Heart left ventricle (tissue), 16 donors: ENCODE measurements around the gene CHST2. TPM values are rescaled to one million over a fixed set of nuclear protein-coding genes. Genes with fewer than 3 reads are reported as not detected.

ENCODE experiments used
- ATAC-seq, 4 donors: fragments of 200-7000 bp; cut with Tn5 transposase; one replicate each; pipeline ENCODE4 v1.9.1; 2020 to 2022; ENCODE audit warnings: moderate library complexity in 4 of 4, mild to moderate bottlenecking in 3 of 4, moderate number of reproducible peaks in 1 of 4
- DNase-seq, 5 donors: peaks; one replicate each; pipeline ENCODE4 v3.0.0-alpha.2; 2020
- H3K27ac ChIP-seq, 12 donors: fragments of 200-600 bp; sonication (generic) in 4 of 12; one replicate each; pipeline versions ENCODE4 v1.5.0 to v1.8.0; 2016 to 2022; ENCODE audit warnings: mild to moderate bottlenecking in 2 of 12
- H3K27me3 ChIP-seq, 9 donors: fragments of 200-600 bp; sonication (generic) in 2 of 9; one replicate each; pipeline versions ENCODE4 v1.5.1 to v1.8.0; 2016 to 2022; ENCODE audit warnings: mild to moderate bottlenecking in 3 of 9
- H3K36me3 ChIP-seq, 9 donors: fragments of 200-600 bp; sonication (generic) in 2 of 9; one replicate each; pipeline versions ENCODE4 v1.5.0 to v1.8.0; 2018 to 2022; ENCODE audit warnings: mild to moderate bottlenecking in 2 of 9
- H3K4me1 ChIP-seq, 12 donors: fragments of 200-600 bp; sonication (generic) in 4 of 12; one replicate each; pipeline versions ENCODE4 v1.5.0 to v1.8.0; 2016 to 2022; ENCODE audit warnings: mild to moderate bottlenecking in 3 of 12
- H3K4me3 ChIP-seq, 12 donors: fragments of 200-600 bp; sonication (generic) in 4 of 12; one replicate each; pipeline versions ENCODE4 v1.5.0 to v1.8.0; 2017 to 2022; ENCODE audit warnings: mild to moderate bottlenecking in 9 of 12, moderate library complexity in 4 of 12
- H3K9me3 ChIP-seq, 12 donors: fragments of 200-600 bp; sonication (generic) in 4 of 12; one replicate each; pipeline versions ENCODE4 v1.5.0 to v1.8.0; 2016 to 2022; ENCODE audit warnings: mild to moderate bottlenecking in 1 of 12
- POLR2A ChIP-seq, 2 donors: fragments of 450-650 bp; IDR thresholded peaks; one replicate each; pipeline ENCODE4 v1.6.1; 2017; ENCODE audit warnings: antibody characterized with exemption in 2 of 2, mild to moderate bottlenecking in 2 of 2, moderate library complexity in 2 of 2
- WGBS, 4 donors: extraction: QIAGEN DNeasy Blood & Tissue Kit in 2 of 4; methylation state at CpG; one replicate each; pipeline versions ENCODE4 v1.1.5 to v1.1.7; 2013 to 2018; 5-methylcytosine and 5-hydroxymethylcytosine counted together
- intact Hi-C, 10 donors: fragments of 100-400 bp; cut with DNase I; formaldehyde crosslinking; loops; one replicate each; pipeline versions ENCODE4 v1.11.1 to v1.14.2; 2022
- polyA plus RNA-seq, 2 donors: library from polyadenylated mRNA; stranded (reverse); fragments of 200-250 nt; gene quantifications; one replicate each; pipeline ENCODE4 v1.2.3, GENCODE V29; 2013
- total RNA-seq, 9 donors: library from RNA; depleted of rRNA in 2 of 9; stranded (reverse); fragments of >200 nt in 2 of 9; fragmentation: NEBNext Ultra II Directional in 3 of 9; extraction: Animal tissue kit (Norgen Biotek cat#: 25700) in 3 of 9; gene quantifications; one replicate each; pipeline versions ENCODE4 v1.1.0 to v1.2.4, GENCODE V29; 2016 to 2023
- TF ChIP-seq, protein P1 (sequence below), 12 donors: fragments of 200-600 bp; sonication (generic) in 4 of 12; IDR thresholded peaks; one replicate each; pipeline versions ENCODE4 v1.5.0 to v1.8.0; 2018 to 2022; ENCODE audit warnings: antibody characterized with exemption in 12 of 12, mild to moderate bottlenecking in 5 of 12
- donor health status: ischemic (EF 13 %, LVEDD 7.1; RV severe dilation, severe dysfunction).
- donor health status: healthy with polysubstance abuse.
- donor health status: DM: no; HTN: yes; CAD: no.
- donor health status: DM: no; HTN: no; CAD: no.
- donor health status: ischemic (EF 25% LVEDD 6.9; RV normal size, moderate dysfunction).
- donor health status: ischemic (EF 25% LVEDD 5.7; RV mildly dilated, moderate dysfunction).
- donor health status: healthy.
- donor health status: DM: yes; HTN: yes; CAD: no.
- donor health status: ischemic (EF 35%, LVEDD 5.7; RV mildly dilated, moderate dysfunction).
- donor health status: nonischemic (EF 11% LVEDD 7.7; RV severe dilation, severe dysfunction).
- donor health status: DM: yes; HTN: yes; CAD: no.
- donor health status: PGD.
- donor health status: ischemic (EF 29% LVEDD 5.4; RV normal size, mild dysfunction).
- donor health status: nonischemic (EF 23%, LVEDD 6.1; RV moderate dilation, normal function).

Gene CHST2
- total and polyA plus RNA-seq, 11 donors, result 0.84 to 8.7 (median 2.4) TPM

DNA sequence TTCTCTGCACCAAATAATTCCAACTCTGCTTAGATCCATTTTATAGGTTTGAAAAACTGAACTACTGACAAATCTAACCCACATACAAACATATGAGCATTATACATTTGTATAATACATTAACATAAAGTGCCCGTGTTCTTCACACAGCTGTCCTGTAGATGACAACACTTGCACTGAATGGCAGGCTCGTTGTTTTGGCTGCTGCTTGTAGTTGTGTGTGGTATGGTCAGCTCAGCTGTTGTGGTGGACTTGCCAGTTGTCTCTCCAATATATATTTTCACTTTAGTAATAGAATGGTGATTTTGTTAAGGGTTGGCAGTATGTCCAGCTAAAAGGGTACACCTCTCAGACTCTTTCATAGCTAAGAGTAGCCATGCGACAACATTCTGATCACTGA is 30.5 kb downstream of the CHST2 start:
- 91 to 97% (median 94%) methylated on average over 3 of the region's 3 CpGs for WGBS, 4 donors
- intact Hi-C loops, result loop anchor here in 1 of 10 donors (10.0 kb wide), 1 partner anchor 155 kb away; no protein-coding TSS in a partner anchor
- H3K36me3 ChIP-seq, result no peaks in the 10 kb centered on the region
- H3K9me3 ChIP-seq, result no peaks in the 10 kb centered on the region
- H3K27ac ChIP-seq, result peak overlapping the region in 1 of 12 donors; percentile 71
- H3K4me3 ChIP-seq, result no peak overlapping the region
- ATAC-seq, result no peak
- TF ChIP-seq, protein P1, sequence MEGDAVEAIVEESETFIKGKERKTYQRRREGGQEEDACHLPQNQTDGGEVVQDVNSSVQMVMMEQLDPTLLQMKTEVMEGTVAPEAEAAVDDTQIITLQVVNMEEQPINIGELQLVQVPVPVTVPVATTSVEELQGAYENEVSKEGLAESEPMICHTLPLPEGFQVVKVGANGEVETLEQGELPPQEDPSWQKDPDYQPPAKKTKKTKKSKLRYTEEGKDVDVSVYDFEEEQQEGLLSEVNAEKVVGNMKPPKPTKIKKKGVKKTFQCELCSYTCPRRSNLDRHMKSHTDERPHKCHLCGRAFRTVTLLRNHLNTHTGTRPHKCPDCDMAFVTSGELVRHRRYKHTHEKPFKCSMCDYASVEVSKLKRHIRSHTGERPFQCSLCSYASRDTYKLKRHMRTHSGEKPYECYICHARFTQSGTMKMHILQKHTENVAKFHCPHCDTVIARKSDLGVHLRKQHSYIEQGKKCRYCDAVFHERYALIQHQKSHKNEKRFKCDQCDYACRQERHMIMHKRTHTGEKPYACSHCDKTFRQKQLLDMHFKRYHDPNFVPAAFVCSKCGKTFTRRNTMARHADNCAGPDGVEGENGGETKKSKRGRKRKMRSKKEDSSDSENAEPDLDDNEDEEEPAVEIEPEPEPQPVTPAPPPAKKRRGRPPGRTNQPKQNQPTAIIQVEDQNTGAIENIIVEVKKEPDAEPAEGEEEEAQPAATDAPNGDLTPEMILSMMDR (IDR thresholded peaks at IDR 0.05), result no peak
- no peak for TF ChIP-seq POLR2A (IDR thresholded peaks at IDR 0.05)
- DNase-seq, result no peak
- peaks cover 0 to 3% (median 0%) of the 10 kb centered on the region in 9 donors for H3K27me3 ChIP-seq
- H3K4me1 ChIP-seq, result peaks cover 0 to 15% (median 9%) of the 10 kb centered on the region in 12 donors

DNA sequence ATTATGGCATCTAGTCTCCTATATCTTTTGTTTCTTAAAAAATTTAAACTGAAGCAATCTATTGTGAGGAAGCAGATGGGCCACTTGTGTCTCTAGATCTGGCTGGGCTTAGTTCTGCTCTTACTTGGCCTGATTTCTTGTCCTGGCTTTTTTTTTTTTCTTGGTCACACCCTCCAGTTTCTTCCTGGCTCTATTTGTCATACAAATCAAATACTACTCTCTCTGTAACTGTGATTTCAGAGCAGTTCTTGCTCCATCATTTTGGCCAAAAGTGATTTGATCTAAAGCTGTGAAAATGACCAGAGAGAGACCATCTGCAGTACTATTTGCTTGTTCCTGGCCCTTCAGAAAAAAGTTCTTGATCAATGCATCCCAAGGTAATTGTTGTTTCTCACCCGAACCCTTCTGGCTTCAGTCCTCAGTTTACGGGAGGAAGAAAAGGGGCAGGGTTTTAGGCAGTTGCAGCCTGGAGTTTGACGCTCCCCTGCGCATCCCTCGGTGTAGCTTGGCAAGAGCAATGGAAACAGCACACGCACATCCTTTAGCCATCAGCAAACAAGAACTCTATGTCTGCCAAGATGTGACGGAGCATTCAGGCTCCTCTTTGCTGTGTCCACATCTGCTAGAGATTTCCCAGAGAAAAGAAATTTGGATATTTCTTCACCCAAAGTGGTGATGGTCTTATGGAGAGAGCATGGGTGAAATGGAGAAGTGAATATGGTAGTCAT is 31.6 kb downstream of the CHST2 start:
- H3K27ac ChIP-seq, result peak overlapping the region in 11 of 12 donors; percentile 9 to 71 (median 60)
- peak overlapping the region in 2 of 12 donors; percentile 11 for H3K4me3 ChIP-seq
- 44 to 59% (median 50%) methylated on average over 7 of the region's 7 CpGs for WGBS, 4 donors

DNA sequence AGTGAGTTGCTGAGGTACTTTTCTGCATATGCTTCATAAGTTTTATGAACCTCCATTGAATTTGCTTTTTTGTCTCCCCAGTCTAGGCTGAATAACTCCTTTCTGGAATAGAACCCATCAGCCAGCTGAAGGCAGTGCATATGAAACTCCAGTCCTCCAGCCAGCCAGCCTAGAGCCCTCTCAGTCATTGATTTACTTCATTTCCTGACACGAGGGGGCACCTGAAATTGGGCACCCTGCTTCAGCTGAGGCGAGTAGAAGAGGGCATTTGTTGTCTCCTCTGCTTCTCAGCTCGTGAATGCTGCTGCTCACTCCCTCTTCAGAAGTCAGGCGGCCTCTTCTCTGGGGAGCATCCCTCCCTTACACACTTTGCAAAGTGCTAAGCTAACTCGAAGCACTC is 32.5 kb downstream of the CHST2 start:
- TF ChIP-seq, protein P1 (IDR thresholded peaks at IDR 0.05), result no peak
- TF ChIP-seq POLR2A (IDR thresholded peaks at IDR 0.05), result no peak
- H3K27ac ChIP-seq, result peak overlapping the region in 6 of 12 donors; percentile 5 to 71 (median 66)
- WGBS, 4 donors, result 74 to 86% (median 79%) methylated on average over 5 of the region's 5 CpGs
- no peaks in the 10 kb centered on the region for H3K36me3 ChIP-seq
- ATAC-seq (no peak), DNase-seq (no peak)
- H3K9me3 ChIP-seq, result no peaks in the 10 kb centered on the region
- intact Hi-C loops, result loop anchor here in 1 of 10 donors (10.0 kb wide), 1 partner anchor 153 kb away; no protein-coding TSS in a partner anchor
- H3K4me1 ChIP-seq, result peaks cover 0 to 15% (median 9%) of the 10 kb centered on the region in 12 donors
- H3K4me3 ChIP-seq, result no peak overlapping the region
- peaks cover 0 to 3% (median 0%) of the 10 kb centered on the region in 9 donors for H3K27me3 ChIP-seq

More for the DNA sequence above, 31.6 kb downstream of the CHST2 start:
- Histone ChIP-seq H3K36me3 (no peaks in the 10 kb centered on the region), H3K4me1 (peaks cover 0 to 15% (median 9%) of the 10 kb centered on the region in 12 donors), H3K27me3 (peaks cover 0 to 3% (median 0%) of the 10 kb centered on the region in 9 donors), H3K9me3 (no peaks in the 10 kb centered on the region)
- intact Hi-C loops, result loop anchor here in 1 of 10 donors (10.0 kb wide), 1 partner anchor 154 kb away; no protein-coding TSS in a partner anchor
- TF ChIP-seq POLR2A (IDR thresholded peaks at IDR 0.05), result no peak
- TF ChIP-seq, protein P1 (IDR thresholded peaks at IDR 0.05), result no peak
- ATAC-seq (peak; percentile 69 to 97 (median 91)), DNase-seq (peak in 4 of 5 donors; percentile 35 to 68 (median 63))

DNA sequence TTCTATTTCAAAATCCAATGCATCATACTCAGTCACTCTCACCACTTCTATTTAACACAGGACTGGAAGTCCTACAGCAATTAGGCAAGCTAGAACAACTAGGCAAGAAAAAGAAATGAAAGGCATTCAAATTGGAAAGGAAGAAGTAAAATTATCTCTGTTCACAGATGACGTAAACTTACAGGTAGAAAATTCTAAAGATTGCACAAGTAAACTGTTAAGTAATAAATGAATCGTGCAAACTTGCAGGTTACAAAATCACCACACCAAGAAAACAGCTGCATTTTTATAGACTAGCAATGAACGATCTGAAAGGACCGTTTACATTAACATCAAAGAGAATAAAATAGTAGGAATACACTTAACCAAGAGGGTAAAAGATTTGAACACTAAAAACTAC is 36.2 kb downstream of the CHST2 start:
- TF ChIP-seq, protein P1 (IDR thresholded peaks at IDR 0.05), result no peak
- no peak for TF ChIP-seq POLR2A (IDR thresholded peaks at IDR 0.05)
- ATAC-seq (no peak), DNase-seq (no peak)
- H3K9me3 ChIP-seq, result no peaks in the 10 kb centered on the region
- H3K36me3 ChIP-seq, result no peaks in the 10 kb centered on the region
- H3K4me1 ChIP-seq, result peaks cover 0 to 20% (median 6%) of the 10 kb centered on the region in 12 donors
- H3K27ac ChIP-seq, result no peak overlapping the region
- WGBS, 4 donors, result 86 to 93% (median 91%) methylated on average over 4 of the region's 4 CpGs
- intact Hi-C loops, result loop anchor here in 1 of 10 donors (10.0 kb wide), 1 partner anchor 149 kb away; no protein-coding TSS in a partner anchor
- H3K27me3 ChIP-seq, result peaks cover 0 to 3% (median 0%) of the 10 kb centered on the region in 9 donors
- no peak overlapping the region for H3K4me3 ChIP-seq
